UCSD-AML1 (cell line): Measurements from ENCODE around the gene ELMO3.

Experiments used
- DNase-seq: peaks from one replicate; lab custom pipeline; 2025; ENCODE audit not compliant: unreplicated experiment; lab: John Stamatoyannopoulos, UW

The ELMO3 gene

DNA sequence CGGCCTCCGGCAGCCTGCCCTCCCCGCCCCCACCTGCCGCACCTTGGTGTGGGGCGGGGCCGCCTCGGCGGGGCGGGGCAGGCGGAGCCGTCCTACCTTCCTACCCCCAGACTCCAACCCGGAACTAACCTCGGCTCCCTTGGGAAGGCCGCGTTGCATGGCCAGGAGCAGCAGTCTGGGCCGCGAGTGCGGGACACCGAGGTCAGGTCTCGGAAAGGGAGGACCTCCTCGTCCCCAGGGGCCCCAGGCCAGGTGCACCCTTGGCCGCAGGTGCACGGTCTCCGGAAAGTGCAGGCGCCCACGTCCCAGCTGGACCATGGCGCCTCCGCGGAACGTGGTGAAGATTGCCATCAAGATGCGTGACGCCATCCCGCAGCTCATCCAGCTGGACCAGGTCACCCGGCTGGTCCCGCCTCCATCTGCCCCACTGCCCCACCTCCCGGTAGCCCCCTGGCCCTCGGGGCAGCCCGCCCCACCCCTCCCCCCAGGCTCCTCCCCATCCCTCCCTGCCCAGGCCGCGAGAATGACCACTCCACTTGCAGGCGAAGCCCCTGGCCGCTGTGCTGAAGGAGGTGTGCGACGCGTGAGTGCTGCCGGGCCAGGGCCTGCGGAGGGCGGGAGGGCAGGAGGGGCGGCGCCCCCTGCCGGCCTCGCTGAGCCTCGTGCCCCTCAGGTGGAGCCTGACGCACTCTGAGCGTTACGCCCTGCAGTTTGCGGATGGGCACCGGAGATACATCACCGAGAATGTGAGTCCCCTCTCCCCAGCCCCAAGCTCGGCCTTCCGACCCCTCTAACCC, at the start of gene ELMO3:
ELMO3 (plus strand) TSS at position 121 of the 797 bp plus-strand sequence; CDS start at position 317, 196 bp downstream.
- no peak for DNase-seq

DNA sequence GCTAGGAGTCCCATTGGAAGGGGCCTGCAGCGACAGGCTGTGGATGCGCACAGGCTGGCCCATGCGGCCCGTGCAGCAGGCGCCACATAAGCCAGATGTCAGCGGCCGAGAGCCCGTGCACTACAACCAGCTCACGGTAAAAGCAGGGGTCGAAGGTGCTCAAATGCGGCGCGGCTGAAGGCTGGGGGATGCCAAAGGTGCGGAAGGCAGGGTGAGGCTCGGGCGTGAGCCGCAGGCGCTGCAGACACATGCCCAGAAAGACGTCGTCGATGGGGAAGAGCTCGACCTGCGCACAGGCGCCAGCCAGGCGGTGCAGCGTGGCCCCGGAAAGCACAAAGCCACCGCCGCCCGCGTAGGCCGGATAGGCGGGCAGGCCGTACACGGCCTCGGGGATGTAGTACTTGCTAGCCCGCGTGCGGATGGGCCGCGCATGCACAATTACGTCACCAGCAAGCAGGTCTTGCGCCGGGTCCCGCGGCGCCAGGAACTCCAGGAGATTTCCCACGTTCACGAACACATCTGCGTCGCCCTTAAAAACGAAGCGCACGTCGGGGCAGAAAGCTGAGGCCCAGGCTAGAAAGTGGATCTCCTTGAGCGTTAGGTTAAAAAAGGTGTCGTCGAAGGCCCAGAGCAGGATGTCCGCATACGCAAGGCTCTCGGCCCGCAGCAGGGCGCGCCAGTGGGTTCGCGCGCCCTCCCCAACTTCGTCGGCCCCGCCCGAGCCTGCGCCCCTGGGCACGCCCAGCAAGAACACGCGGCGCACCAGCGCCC, 49.5 kb upstream of the ELMO3 start:
- no peak for DNase-seq

DNA sequence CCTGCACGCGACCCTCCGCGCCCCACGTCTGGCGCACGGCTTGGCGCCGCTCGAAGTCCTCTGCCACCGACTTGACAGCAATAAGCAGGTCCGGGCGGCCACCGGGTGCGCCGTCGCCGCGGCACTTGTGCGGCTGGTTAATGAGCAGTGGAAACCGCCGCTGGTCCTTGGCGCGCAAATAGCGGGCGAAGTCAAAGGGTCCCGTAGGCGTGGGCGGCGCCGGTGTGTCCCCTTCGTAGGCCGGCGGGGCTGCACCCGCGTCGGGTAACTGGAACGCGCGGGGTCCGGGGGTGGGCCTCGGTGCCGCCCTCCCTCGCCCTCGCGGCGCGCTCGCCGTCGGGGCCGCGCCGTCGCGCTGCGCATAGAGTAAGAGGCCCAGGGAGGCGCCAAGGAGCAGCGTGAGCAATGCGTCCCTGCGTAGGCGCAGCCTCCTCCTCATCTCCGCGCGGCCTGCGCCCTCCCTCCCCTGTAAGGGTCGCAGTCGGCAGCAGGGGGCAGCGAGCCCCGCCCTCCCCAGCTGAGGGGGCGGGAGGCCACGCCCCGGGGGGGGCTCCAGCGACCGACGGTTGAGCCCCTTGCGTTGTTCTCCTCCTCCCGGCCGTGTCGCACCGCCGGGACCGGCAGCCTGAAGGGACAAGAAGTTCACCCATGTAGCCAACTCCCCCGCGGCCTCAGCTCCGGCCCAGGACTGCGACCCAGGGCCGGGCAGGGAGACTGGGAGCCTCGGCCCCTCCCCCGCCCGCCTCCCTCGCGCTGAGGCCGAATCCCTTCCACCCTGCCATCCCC, 48.7 kb upstream of the ELMO3 start:
- DNase-seq = no peak

DNA sequence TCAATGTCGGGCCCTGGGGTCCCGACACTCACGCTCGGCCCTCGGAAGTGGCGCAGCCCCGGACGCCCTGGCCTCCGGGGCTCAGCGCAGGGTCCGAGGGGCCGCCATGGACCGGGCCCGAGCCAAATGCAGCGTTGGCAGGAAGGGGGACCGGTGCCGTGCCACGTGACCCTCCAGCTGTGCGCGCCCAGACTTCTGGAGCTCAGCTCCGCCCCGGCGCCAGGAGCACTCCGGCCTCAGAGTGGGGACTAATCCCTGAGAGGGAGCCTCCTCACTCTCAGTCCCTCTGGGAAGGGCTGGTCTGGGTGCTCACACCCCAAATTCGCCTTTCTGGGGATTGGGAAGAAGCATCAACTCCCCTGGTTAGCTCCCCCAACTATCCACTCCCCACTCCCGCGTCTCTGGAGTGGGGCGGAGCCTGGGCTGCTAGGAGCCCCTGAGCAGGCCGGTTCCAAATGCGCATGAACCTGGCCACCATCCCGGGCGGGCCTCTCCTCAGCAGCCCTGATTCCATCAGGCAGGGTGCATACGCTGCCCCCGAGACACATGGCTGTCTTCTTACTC, 48.0 kb upstream of the ELMO3 start, which contains the start of gene B3GNT9:
B3GNT9 (minus strand) TSS at position 166 of the 564 bp plus-strand sequence. CDS start 513 bp downstream, outside the sequence.
- no peak for DNase-seq

DNA sequence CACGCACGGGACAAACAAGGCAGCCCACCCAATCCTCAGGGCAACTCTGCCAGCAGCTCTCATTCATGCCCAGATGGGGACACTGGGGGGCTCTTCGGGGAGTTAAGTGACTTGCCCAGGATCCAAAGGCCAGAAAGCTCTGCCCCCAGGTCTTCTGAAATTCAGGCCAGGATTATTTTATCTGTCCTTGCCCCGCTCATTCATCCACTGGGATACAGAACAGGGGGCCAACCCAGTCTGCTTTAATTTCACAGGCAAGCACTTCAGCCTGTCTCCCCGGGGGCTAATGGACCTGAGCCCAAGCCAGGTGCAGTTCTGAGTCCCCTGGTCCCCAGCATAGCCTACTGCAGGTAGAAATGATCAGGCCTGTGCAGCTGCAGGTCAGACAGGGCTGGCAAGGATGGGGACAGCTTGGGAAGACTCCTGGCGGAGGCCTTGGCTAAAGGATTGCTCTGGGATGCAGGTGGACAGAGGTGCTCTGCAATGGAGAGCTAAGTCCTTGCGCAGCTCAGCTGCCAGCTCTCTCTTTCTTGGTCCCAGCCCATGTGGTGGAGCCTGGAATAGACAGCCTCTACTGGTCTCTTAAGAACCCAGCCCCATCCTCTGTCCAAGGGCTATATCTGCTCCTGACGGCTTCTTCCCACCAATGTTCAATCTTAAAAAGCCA, 47.4 kb upstream of the ELMO3 start:
- DNase-seq = no peak

- no peak for DNase-seq
Observed at GRCh38 chr16:67154578-67155294, 44.2 kb upstream of the ELMO3 start.

GRCh38 chr16:67155295-67156142, 43.4 kb upstream of the ELMO3 start:
- DNase-seq = peak; percentile 78

DNA sequence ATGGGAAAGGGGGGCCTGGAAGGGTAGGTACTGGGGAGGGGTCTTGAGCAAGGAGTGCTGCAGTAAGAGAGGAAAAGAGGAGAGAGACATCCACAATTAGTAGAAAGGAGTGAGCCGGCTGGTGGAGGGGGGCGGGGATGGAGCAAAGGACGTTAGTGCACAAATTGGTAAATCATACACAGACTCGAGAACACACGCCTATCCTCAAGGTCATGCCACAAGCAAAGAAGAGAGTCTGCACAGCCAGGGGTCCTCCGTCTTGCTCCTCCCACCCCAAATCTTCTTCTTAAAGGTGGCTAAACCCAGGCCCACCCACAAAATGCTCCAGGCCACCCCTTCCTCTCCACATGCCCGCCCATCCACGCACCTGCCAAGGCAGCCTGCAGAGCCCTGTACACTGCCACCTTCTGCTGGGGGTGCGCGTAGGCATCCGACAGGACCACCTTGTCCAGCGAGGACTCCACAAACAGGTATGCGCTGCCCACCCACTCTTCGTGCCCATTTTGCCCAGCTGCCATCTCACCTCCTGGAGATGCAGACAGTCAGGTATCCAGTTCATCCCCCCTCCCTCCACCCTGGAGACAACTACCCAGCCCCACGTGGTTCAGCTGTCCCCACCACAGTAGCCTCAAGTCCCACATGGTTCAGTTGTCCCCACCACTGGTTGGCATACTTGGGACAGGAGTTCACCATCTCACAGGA, 42.6 kb upstream of the ELMO3 start:
- no peak for DNase-seq

GRCh38 chr16:67157106-67157748, 41.7 kb upstream of the ELMO3 start:
- no peak for DNase-seq

GRCh38 chr16:67157892-67158635, 40.9 kb upstream of the ELMO3 start:
- DNase-seq = no peak

- DNase-seq = peak; percentile 74
Observed at GRCh38 chr16:67158637-67159600, 40.0 kb upstream of the ELMO3 start.

DNA sequence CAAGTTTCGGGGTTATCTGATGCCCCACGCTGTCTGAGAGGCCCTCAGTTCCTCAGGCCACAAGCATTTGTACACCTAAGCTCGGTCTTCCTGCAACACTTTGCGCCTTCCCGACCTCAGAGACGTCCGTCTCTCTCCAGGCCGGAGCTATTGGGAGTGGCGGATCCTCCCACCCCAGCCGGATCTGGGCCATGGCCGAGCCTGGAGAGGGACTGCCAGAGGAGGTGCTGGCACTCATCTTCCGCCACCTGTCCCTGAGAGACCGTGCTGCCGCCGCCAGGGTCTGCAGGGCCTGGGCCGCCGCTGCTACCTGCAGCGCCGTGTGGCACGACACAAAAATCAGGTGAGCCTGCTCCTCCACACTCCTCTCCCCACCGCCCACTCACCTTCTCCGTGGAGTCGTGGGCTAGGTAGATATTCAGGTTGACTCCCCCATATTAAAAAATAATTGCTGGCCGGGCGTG, 37.3 kb upstream of the ELMO3 start:
- DNase-seq = no peak

DNA sequence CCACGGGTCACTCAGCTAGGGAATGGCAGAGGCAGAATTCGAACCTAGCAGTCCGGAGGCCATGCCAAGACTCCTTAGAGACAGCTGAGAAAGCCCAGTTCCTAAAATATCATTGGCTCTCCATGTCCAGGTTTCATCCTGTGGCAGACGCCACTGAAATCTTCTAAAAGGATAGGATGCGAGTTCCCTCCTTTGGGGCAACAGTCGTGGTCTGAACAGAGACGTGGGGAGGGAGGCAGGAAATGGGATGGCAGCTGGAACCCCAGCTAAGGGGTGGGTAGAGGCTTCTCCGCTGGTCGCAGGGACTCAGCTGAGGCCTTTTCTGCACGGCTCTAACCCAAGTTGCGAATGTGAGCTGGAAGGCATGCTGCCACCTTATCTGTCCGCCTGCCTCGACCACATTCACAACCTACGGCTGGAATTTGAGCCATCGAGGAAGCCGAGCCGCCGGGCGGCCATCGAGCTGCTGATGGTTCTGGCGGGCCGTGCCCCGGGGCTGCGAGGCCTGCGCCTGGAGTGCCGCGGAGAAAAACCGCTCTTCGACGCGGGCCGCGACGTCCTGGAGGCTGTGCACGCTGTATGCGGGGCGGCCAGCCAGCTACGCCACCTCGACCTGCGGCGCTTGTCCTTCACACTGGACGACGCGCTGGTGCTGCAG, 36.3 kb upstream of the ELMO3 start:
- no peak for DNase-seq

- no peak for DNase-seq
Observed at GRCh38 chr16:67163164-67163998, 35.5 kb upstream of the ELMO3 start.
